ENCODE results near the gene TAF6.

TAF6 gene

GRCh38 chr7:100120733-100121036 lies 1.5 kb upstream of the TAF6 start:
- DNase-seq, result no peak

- DNase-seq, result peak; percentile 70
Observed at GRCh38 chr7:100119970-100120732, 993 bp upstream of the TAF6 start.

- no peak for DNase-seq
Observed at GRCh38 chr7:100118388-100119071, 628 bp downstream of the TAF6 start.

- DNase-seq, result no peak
Observed at GRCh38 chr7:100115026-100115425, 4.1 kb downstream of the TAF6 start.

GRCh38 chr7:100111914-100112313 lies 7.2 kb downstream of the TAF6 start:
- no peak for DNase-seq

GRCh38 chr7:100111156-100111555 lies 8.0 kb downstream of the TAF6 start:
- no peak for DNase-seq

- no peak for DNase-seq
Observed at GRCh38 chr7:100109521-100110163, 9.5 kb downstream of the TAF6 start.

GRCh38 chr7:100107890-100108289 lies 11.3 kb downstream of the TAF6 start:
- DNase-seq, result no peak

- no peak for DNase-seq
Observed at GRCh38 chr7:100107125-100107737, 11.9 kb downstream of the TAF6 start.

- no peak for DNase-seq
Observed at GRCh38 chr7:100106633-100107032, 12.5 kb downstream of the TAF6 start.

- no peak for DNase-seq
Observed at GRCh38 chr7:100105534-100105933, 13.6 kb downstream of the TAF6 start.

GRCh38 chr7:100102950-100103840 lies 16.0 kb downstream of the TAF6 start:
- peak; percentile 15 for DNase-seq

GRCh38 chr7:100101016-100101862 lies 17.9 kb downstream of the TAF6 start, which contains the start of the genes AP4M1 and MCM7:
Gene AP4M1, plus strand, starts transcription at chr7:100101643. Its CDS starts 72 bp downstream, at chr7:100101715.
Gene MCM7, minus strand, starts transcription at chr7:100101397. Its CDS starts 103 bp downstream, at chr7:100101294.
- peak; percentile 100 for DNase-seq

GRCh38 chr7:100100420-100101015 lies 18.6 kb downstream of the TAF6 start:
- peak; percentile 98 for DNase-seq

GRCh38 chr7:100099452-100099851 lies 19.7 kb downstream of the TAF6 start:
- DNase-seq, result no peak

- DNase-seq, result no peak
Observed at GRCh38 chr7:100098913-100099312, 20.2 kb downstream of the TAF6 start.

GRCh38 chr7:100095704-100096103 lies 23.5 kb downstream of the TAF6 start:
- no peak for DNase-seq

- DNase-seq, result no peak
Observed at GRCh38 chr7:100095289-100095688, 23.9 kb downstream of the TAF6 start.

- no peak for DNase-seq
Observed at GRCh38 chr7:100093925-100094486, 25.2 kb downstream of the TAF6 start.

- no peak for DNase-seq
Observed at GRCh38 chr7:100093498-100093897, 25.7 kb downstream of the TAF6 start.

All from fibroblast of skin of scalp (primary cell).